ENCODE data around the gene PI4KA.
A peak's percentile ranks its signal among the peaks of the same experiment; 100 is the strongest.
"Not testable (repeated sequence)": the region's sequence is repeated elsewhere in the genome, so short reads cannot be mapped to it uniquely, and the experiment has no call there.

PI4KA gene

GRCh38 chr22:20904980-20905355, 46.4 kb upstream of the PI4KA start:
- peak overlapping the region; percentile 35 for H3K27ac ChIP-seq (replicated peaks)
- H3K4me3 ChIP-seq (replicated peaks; ENCODE audit: insufficient read depth, low read length): no peak overlapping the region
- no peak for TF ChIP-seq CTCF (IDR thresholded peaks at IDR 0.05; ENCODE audit: insufficient read depth, low read length)
- DNase-seq (ENCODE audit: low read depth in 1 of 2, low spot score in 1 of 2): no peak
- no peaks in the 10 kb centered on the region for H3K27me3 ChIP-seq (ENCODE audit: insufficient read depth, poor library complexity, severe bottlenecking)

- TF ChIP-seq REST (IDR thresholded peaks at IDR 0.05; ENCODE audit: insufficient replicate concordance, low read depth) (no peak), POLR2AphosphoS5 (IDR thresholded peaks at IDR 0.05; ENCODE audit: low read depth) (0 out of 2 replicates have a peak, but pooled peaks have one; percentile 36)
- Histone ChIP-seq H3K4me3 (replicated peaks; ENCODE audit: insufficient read depth, low read length) (no peak overlapping the region), H3K27me3 (ENCODE audit: insufficient read depth, poor library complexity, severe bottlenecking) (no peaks in the 10 kb centered on the region), H3K27ac (replicated peaks) (peak overlapping the region; percentile 35)
- DNase-seq (ENCODE audit: low read depth in 1 of 2, low spot score in 1 of 2): peak; percentile 86 to 99
Measured at GRCh38 chr22:20904008-20904979, 45.7 kb upstream of the PI4KA start.

- Histone ChIP-seq H3K27me3 (ENCODE audit: insufficient read depth, poor library complexity, severe bottlenecking) (no peaks in the 10 kb centered on the region), H3K4me3 (replicated peaks; ENCODE audit: insufficient read depth, low read length) (no peak overlapping the region), H3K27ac (replicated peaks) (no peak overlapping the region)
- TF ChIP-seq SPI1 (IDR thresholded peaks at IDR 0.05; ENCODE audit: borderline replicate concordance, low read depth): no peak
- no peak for TF ChIP-seq POLR2AphosphoS5 (IDR thresholded peaks at IDR 0.05; ENCODE audit: low read depth)
- TF ChIP-seq CTCF (IDR thresholded peaks at IDR 0.05; ENCODE audit: insufficient read depth, low read length): no peak
- TF ChIP-seq GABPA (IDR thresholded peaks at IDR 0.05; ENCODE audit: low read depth): no peak
- TF ChIP-seq REST (IDR thresholded peaks at IDR 0.05; ENCODE audit: insufficient replicate concordance, low read depth): no peak
- DNase-seq (ENCODE audit: low read depth in 1 of 2, low spot score in 1 of 2): no peak
Measured at GRCh38 chr22:20903093-20903492, 44.5 kb upstream of the PI4KA start.

GRCh38 chr22:20901093-20902033, 42.8 kb upstream of the PI4KA start:
- H3K27ac ChIP-seq (replicated peaks); H3K4me3 ChIP-seq (replicated peaks; ENCODE audit: insufficient read depth, low read length); H3K27me3 ChIP-seq (ENCODE audit: insufficient read depth, poor library complexity, severe bottlenecking); DNase-seq (ENCODE audit: low read depth in 1 of 2, low spot score in 1 of 2): not testable (repeated sequence)

All from HL-60 (cell line).